GM21529 (cell line): ENCODE data around the gene CELA3A.

Experiments
- ATAC-seq: cut with Tn5 transposase; IDR thresholded peaks from one replicate; pipeline ENCODE4 v1.9.1; 2021; ENCODE audit not compliant: unreplicated experiment

CELA3A gene

DNA sequence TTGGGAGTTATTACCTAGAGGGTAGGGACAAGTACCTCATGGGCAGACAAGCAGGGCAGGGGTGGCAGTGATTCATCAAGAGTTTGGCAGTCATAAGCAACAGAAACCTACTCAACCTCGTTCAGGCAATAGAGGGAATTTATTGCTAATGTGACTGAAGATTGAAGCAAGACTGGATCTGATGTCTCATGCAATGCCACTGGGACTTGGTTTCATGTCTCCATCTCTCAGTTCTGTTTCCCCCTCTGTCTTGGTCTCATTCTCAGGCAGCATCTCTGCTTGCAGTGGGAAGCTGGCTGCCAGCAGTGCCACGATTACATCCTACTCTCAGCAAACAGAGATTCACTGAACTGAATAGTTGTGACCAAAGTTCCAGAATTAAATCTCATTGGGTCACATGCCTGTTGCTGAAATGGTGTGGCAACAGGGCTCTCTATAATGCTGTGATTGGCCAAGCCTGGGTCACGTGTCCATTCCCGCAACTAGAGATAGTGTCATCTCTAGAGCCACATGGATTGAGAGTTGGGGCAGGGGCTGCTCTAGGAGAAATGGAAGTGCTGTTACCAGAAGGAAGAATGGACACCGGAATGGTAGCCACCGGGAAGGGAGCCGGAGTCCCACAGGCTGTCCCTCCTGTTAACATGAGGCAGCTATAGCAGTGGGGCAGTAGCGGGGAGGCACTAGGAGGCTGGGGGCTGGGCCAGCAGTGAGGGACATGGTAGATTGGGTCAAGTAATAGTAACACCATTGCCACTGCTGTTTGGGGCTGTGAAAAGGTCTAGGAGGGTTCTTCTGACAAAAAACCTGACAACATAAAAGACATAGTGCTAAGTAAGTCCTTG lies 47.1 kb downstream of the CELA3A start:
- ATAC-seq = no peak

DNA sequence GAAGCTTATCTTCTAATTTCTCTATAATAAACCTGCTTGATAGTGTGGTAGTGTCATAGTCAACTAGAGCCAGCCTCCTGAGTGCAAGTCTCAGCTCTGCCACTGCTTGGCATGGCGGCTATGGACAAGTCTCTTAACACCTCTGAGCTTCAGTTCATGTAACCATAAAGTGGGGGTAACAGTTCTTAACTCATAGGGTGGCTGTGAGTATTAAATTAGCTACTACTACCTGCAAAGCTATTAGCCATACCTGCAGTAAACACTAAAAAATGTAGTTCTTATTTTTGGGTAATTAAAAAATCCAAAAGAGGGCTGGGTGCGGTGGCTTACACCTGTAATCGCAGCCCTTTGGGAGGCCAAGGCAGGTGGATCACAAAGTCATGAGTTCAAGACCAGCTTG lies 48.9 kb downstream of the CELA3A start:
- no peak for ATAC-seq

DNA sequence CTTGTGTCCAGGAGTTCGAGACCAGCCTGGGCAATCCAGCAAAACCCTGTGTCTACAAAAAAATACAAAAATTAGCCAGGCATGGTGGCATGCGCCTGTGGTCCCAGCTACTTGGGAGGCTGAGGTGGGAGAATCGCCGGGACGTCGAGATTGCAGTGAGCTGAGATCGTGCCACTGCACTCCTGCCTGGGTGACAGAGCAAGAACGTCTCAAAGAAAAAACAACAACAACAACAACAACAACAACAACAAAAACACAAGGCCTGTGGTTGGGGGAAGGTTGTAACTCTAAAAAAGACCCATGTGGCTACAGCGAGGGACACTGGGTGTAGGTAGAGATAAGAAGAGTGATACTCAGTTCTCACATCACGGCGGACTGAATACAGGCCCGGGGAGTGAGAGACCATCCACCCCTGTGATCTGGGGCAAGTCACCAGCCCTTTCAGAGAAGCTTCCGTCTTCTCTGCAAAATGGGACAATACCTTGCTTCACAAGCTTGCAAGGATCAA lies 50.2 kb downstream of the CELA3A start:
- ATAC-seq = no peak

DNA sequence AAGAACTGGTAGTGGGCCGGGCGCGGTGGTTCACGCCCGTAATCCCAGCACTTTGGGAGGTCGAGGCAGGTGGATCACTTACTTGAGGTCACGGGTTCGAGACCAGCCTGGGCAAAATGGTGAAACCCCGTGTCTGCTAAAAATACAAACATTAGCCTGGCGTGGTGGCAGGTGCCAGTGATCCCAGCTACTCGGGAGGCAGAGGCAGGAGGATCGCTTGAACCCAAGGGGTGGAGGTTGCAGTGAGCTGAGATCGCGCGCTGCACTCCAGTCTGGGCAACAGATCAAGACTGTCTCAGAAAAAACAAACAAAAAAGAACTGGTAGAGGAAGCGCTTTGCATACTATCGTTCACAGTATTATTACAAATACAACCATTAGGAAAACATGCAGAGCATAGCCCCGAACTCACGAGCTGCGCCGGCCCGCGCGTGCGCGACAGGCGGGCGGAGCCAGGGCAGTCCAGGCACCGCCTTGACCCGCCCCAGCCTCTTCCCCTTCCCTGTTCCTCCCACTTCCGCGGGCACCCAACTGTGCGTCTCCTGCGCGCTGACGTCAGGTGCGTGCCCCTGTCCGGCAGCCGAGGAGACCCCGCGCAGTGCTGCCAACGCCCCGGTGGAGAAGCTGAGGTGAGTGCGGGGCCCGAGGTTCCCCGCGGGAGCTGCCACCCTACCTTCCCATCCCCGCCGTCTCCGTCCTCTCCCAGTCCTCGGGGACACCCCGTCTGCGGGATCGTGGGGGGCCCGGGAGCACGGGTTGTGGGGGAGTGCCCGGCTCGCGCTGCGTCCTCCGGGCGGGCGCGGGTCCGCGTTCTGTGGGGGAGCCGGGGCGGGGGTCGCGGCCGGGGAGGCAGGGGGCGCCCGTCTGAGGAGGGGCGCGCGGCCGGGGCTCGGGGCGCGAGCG lies 50.9 kb downstream of the CELA3A start, which contains the start of gene CDC42:
TSS of gene CDC42 (plus strand) at position 595 of the 902 bp plus-strand sequence. CDS start 25,770 bp downstream, outside the sequence.
- peak; percentile 78 for ATAC-seq

DNA sequence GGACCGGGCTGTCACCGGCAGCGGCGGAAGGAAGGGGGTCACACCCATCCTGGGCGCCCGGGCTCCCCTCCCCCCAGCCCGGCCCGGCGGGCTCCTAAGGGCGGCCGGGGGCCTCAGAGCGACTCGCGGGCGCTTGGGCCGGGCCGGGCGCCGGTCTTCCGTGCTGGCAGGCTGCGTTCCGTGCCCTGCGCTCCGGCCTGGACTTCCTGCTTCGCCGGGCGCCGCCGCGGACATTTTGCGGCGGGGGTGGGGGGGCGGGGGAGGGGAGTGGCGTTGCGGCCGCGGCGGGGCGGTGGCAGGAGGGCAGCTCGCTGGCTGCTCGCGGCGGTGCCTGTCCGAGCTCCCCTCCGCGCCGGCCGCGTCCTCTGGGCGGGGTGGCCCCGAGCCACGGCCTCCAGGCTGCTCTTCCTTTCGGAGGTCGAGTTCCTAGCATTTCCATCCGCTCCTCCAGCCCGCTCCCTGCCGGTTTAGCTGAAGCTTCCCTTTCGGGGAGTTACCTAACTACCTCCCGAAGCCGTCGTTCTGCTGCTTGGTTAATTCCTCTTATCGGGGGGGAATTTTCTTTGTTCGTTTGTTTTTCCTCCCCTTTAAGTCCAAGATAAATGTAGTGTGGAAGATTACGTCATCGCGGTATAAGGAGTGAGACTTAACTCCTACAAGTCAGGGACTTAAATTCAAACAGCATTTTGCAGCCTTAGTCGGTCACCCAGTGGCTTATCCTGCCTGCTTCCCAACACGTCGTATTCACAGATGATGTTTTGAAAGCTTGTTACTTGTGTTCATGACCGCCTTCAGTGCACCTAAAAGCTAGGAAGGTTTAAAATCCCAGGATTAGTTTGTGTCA lies 51.8 kb downstream of the CELA3A start:
- ATAC-seq = peak; percentile 34

DNA sequence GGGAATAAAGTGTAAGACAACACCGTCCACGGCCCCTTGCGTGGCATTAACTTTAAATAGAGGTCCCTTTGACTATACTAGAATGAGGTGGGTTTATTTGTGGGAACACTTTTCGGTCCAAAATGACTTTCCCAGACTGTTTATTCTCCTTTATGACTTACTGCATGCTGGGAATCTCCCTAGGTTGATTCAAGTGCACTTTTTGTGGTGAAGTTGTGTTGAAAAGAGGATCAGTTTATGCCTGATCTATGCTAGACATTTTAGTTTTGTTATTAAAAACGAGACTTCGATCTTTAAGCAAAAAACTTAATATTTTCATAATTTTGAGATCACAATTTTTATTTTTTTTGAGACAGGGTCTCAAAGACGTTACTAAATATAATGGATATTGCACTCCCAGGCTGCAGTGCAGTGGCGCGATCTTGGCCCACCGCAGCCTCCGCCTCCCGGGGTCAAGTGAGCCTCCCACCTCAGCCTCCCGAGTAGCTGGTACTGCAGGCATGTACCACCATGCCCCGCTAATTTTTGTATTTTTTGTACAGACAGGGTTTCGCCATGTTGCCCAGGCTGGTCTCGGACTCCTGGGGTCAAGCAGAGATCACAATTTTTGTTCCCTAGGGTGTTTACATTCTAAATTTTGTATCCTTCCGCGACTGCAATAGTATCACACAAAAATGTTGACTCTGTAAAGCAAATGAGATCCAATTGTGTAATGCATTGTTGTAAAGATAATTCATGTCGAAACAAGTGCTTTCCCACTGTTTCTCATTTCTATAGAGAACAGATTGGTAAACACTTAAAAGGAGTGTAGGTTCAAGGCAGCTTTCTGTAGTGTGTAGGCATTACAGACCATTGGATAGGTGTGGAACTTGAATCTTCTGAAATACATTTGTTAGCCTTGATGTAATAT lies 52.7 kb downstream of the CELA3A start:
- ATAC-seq = no peak

DNA sequence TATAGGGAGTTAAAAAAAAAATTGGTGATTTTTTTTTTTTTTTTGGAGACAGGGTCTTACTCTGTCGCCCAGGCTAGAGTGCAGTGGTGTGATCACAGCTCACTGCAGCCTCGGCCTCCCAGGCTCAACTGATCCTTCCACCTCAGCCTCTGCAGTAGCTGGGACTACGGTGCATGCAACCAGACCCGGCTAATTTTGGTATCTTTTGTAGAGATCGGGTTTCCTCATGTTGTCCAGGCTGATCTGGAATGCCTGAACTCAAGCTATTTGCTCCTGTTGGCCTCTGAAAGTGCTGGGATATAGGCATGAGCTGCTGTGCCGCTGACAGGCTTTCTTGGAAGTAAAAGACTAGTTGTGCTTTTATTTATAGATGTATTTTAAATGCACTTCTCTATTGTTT lies 54.0 kb downstream of the CELA3A start:
- no peak for ATAC-seq

DNA sequence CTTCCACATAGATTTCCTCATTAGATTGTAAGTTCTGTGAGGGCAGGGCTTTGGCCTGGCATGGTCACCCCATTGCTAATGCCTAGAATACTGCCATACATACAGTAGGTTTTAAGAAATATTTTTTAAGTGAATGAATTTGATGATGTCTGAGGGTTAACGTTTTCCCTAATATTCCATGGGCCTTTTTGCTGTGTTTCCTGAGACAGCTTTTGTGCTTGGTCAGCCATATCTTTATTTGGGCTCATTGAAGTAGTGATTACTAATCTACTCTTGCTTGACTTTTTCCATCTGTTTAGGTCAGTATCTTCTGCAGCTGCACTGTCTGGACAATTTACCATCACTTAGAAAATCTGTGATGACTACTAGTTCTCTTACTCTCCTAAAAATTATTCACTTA lies 54.6 kb downstream of the CELA3A start:
- no peak for ATAC-seq

DNA sequence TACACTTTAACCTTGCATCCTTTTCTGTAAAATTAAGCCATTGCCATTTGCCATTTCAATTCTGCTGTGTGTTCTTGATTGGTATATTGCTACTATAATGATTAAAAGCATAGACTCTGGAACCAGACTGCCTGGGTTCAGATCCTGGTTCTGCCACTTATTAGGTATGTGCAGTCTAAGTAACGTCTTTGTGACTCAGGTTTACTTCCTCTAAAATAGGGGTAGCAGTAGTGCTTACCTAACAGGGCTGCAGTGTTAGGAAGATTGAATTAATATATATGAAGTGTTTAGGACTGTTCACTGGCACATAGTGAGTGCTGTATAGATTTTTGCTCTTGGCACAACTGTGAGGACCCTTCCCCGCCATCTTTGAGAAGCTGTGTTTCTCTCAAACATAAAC lies 55.5 kb downstream of the CELA3A start:
- no peak for ATAC-seq

DNA sequence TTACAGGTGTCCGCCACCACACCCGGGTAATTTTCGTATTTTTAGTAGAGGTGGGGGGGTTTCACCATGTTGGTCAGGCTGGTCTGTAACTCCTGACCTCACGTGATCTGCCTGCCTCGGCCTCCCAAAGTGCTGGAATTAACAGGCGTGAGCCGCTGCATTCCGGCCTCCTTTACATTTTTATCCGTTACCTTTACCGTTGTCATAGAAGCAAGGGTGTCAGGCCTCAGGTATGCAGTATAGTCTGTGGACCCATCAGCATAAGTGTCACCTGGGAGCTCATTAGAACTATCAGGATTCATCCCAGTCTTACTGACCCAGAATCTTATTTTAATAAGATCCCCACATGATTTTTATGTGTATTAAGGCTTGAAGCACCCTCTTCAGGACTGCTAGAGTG lies 56.4 kb downstream of the CELA3A start:
- no peak for ATAC-seq
